Psoas muscle (tissue), 8 donors: ENCODE results near the gene FKBP15. TPM values are rescaled to one million over a fixed set of nuclear protein-coding genes. Genes with fewer than 3 reads are reported as not detected.
"Not testable (repeated sequence)": the region's sequence is repeated elsewhere in the genome, so short reads cannot be mapped to it uniquely, and the experiment has no call there.

Experiments
- ATAC-seq, 4 donors: fragments of 200-7000 bp; cut with Tn5 transposase; one replicate each; pipeline ENCODE4 v1.9.1; 2020; ENCODE audit warnings: moderate library complexity in 3 of 4, mild to moderate bottlenecking in 2 of 4
- DNase-seq, 2 donors: peaks; one replicate each; pipeline ENCODE4 v3.0.0-alpha.2; 2020
- H3K27ac ChIP-seq: fragments of 200-600 bp; one replicate; pipeline ENCODE4 v1.8.0; 2022
- H3K27me3 ChIP-seq, 3 donors: fragments of 200-600 bp in 1 of 3; one replicate each; pipeline versions ENCODE4 v1.6.1 to v1.8.0; 2013 to 2022; ENCODE audit warnings: low read length in 2 of 3, mild to moderate bottlenecking in 2 of 3, moderate library complexity in 1 of 3; ENCODE audit not compliant: insufficient read depth in 3 of 3
- H3K36me3 ChIP-seq, 2 donors: fragments of 200-600 bp in 1 of 2; one replicate each; pipeline versions ENCODE4 v1.6.1 to v1.8.0; 2013 to 2022; ENCODE audit warnings: low read depth in 1 of 2, mild to moderate bottlenecking in 1 of 2, moderate library complexity in 1 of 2; ENCODE audit not compliant: insufficient read depth in 1 of 2
- H3K4me1 ChIP-seq: fragments of 200-600 bp; one replicate; pipeline ENCODE4 v1.8.0; 2022
- H3K4me3 ChIP-seq: fragments of 200-600 bp; one replicate; pipeline ENCODE4 v1.8.0; 2022; ENCODE audit warnings: mild to moderate bottlenecking
- H3K9me3 ChIP-seq: fragments of 200-600 bp; one replicate; pipeline ENCODE4 v1.8.0; 2022
- CTCF ChIP-seq: fragments of 200-600 bp; IDR thresholded peaks from one replicate; pipeline ENCODE4 v1.8.0; 2022; ENCODE audit warnings: antibody characterized with exemption
- WGBS, 3 donors: extraction: QIAGEN DNeasy Blood & Tissue Kit; methylation state at CpG; one replicate each; pipeline versions ENCODE4 v1.1.6 to v1.1.7; 2013; 5-methylcytosine and 5-hydroxymethylcytosine counted together
- intact Hi-C, 2 donors: fragments of 100-400 bp; cut with DNase I; formaldehyde crosslinking; loops; one replicate each; pipeline versions ENCODE4 v1.11.0 to v1.14.2; 2022
- polyA plus RNA-seq, 3 donors: library from polyadenylated mRNA; stranded (reverse); fragments of 200-250 nt; gene quantifications; one replicate each; pipeline ENCODE4 v1.2.3, GENCODE V29; 2013
- total RNA-seq, 4 donors: library from RNA; stranded (reverse); fragmentation: NEBNext Ultra II Directional in 2 of 4; extraction: Animal tissue kit (Norgen Biotek cat#: 25700) in 2 of 4; gene quantifications; one replicate each; pipeline versions ENCODE4 v1.2.1 to v1.2.4, GENCODE V29; 2021 to 2023
- donor health status: healthy with polysubstance abuse.
- donor health status: DM: no; HTN: no; CAD: no; lungs with moderate emphysema.
- donor health status: Bipolar disorder and iron deficiency.
- donor health status: healthy.
- donor health status: DM: yes; HTN: yes; CAD: no.
- donor health status: DM: no; HTN: no; CAD: no.
- donor health status: DM: no; HTN: no; CAD: no.
- donor health status: DM: yes; HTN: yes; CAD: no.

The FKBP15 gene
- total and polyA plus RNA-seq, 7 donors: 10.5 to 18.4 (median 15.8) TPM

GRCh38 chr9:113150670-113151611 lies 70.1 kb downstream of the FKBP15 start, which contains the start of gene SLC31A2:
Gene SLC31A2, plus strand, starts transcription at chr9:113151007. Its CDS starts 68 bp downstream, at chr9:113151075.
- Histone ChIP-seq H3K36me3 (no peaks in the 10 kb centered on the region), H3K4me3 (peak within 1 kb of the TSS; percentile 84), H3K27ac (peak within 1 kb of the TSS; percentile 86), H3K4me1 (peaks cover 18% of the 10 kb centered on the region), H3K9me3 (no peaks in the 10 kb centered on the region), H3K27me3 (no peaks in the 10 kb centered on the region)
- DNase-seq (peak; percentile 92 to 94), ATAC-seq (peak; percentile 89 to 96 (median 92))
- peak; percentile 23 for TF ChIP-seq CTCF
- intact Hi-C loops: loop anchor here in 1 of 2 donors (10.0 kb wide), 1 partner anchor 254 kb away; the partner anchor contains the start of gene ALAD
- WGBS, 3 donors: 1% methylated on average over 66 to 87 of the region's 87 CpGs

GRCh38 chr9:113149561-113149960 lies 71.5 kb downstream of the FKBP15 start:
- WGBS, 3 donors: 94 to 96% (median 95%) methylated on average over 10 of the region's 10 CpGs
- ATAC-seq, H3K4me3 ChIP-seq, intact Hi-C loops, H3K27me3 ChIP-seq, H3K9me3 ChIP-seq, H3K27ac ChIP-seq, DNase-seq, H3K36me3 ChIP-seq: not testable (repeated sequence)
- H3K4me1 ChIP-seq: peaks cover 18% of the 10 kb centered on the region

GRCh38 chr9:113148781-113149510 lies 72.1 kb downstream of the FKBP15 start:
- H3K4me1 ChIP-seq: peaks cover 13% of the 10 kb centered on the region
- intact Hi-C loops: no loop called here
- H3K36me3 ChIP-seq: no peaks in the 10 kb centered on the region
- WGBS, 3 donors: 86 to 92% (median 89%) methylated on average over 8 of the region's 8 CpGs
- no peak overlapping the region for H3K4me3 ChIP-seq
- no peaks in the 10 kb centered on the region for H3K9me3 ChIP-seq
- peaks cover 0 to 4% (median 2%) of the 10 kb centered on the region in 3 donors for H3K27me3 ChIP-seq
- DNase-seq (no peak), ATAC-seq (no peak)
- no peak overlapping the region for H3K27ac ChIP-seq
- no peak for TF ChIP-seq CTCF

- Histone ChIP-seq H3K36me3 (no peaks in the 10 kb centered on the region), H3K9me3 (no peaks in the 10 kb centered on the region), H3K4me3 (no peak overlapping the region), H3K27ac (no peak overlapping the region), H3K27me3 (peaks cover 0 to 4% (median 2%) of the 10 kb centered on the region in 3 donors), H3K4me1 (peaks cover 11% of the 10 kb centered on the region)
- intact Hi-C loops: no loop called here
- TF ChIP-seq CTCF: no peak
- DNase-seq (no peak), ATAC-seq (no peak)
- 87 to 92% (median 91%) methylated on average over 6 of the region's 6 CpGs for WGBS, 3 donors
Observed at GRCh38 chr9:113148372-113148705, 72.7 kb downstream of the FKBP15 start.
